ENCODE measurements around the gene BPIFB3. TPM values are rescaled to one million over a fixed set of nuclear protein-coding genes. Genes with fewer than 3 reads are reported as not detected.
"Not testable (repeated sequence)": the region's sequence is repeated elsewhere in the genome, so short reads cannot be mapped to it uniquely, and the experiment has no call there.

BPIFB3 gene
- total RNA-seq, 1 donor from 2014 or later = not detected

- DNase-seq (ENCODE audit: low read depth in 2 of 2) = no peak
Observed at GRCh38 chr20:33027769-33028751, 25.6 kb upstream of the BPIFB3 start.

GRCh38 chr20:33028875-33029274 is 24.8 kb upstream of the BPIFB3 start:
- DNase-seq (ENCODE audit: low read depth in 2 of 2) = no peak

GRCh38 chr20:33030076-33030475 is 23.6 kb upstream of the BPIFB3 start:
- no peak for DNase-seq (ENCODE audit: low read depth in 2 of 2)

DNA sequence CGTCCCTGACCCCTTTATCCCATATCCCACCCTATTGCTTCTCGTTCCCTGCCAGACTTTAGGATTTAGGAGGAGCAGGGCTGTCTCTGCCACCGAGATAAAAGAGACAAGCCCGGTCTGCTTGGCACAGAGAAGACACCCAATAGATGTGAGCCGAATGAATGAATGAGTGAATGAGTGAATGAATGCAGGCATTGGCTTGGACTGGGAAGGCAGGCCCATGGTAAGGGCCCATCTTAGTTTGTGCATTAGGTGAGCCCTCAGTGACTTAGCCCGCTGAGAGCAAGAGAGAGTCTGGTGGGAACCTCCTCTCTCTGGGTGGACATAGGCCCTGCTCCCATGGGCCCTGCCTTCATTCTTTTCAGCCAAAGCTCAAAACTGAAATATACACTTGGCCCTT is 23.1 kb upstream of the BPIFB3 start:
- no peak for DNase-seq (ENCODE audit: low read depth in 2 of 2)

DNA sequence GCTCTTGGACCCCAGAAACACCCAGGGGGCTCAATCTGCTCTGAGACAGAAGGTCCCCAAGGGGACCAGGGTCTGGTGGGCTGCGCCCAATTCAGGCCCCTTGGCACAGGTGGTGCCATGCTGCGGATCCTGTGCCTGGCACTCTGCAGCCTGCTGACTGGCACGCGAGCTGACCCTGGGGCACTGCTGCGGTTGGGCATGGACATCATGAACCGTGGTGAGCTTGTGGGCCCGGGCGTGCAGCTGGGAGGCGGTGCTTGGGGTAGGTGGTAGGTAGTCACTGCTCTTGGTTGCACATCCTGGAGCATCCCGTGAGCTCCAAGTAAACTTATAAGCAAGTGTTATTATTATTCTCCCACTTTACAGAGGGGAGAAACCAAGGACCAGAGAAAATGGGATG is 22.2 kb upstream of the BPIFB3 start, which contains the start of gene BPIFB6:
Gene BPIFB6 (plus strand): TSS at position 118 of the 400 bp plus-strand sequence. CDS start 0 bp downstream, at position 118.
- DNase-seq (ENCODE audit: low read depth in 2 of 2) = no peak

GRCh38 chr20:33032555-33032954 is 21.1 kb upstream of the BPIFB3 start:
- DNase-seq (ENCODE audit: low read depth in 2 of 2) = no peak

- DNase-seq (ENCODE audit: low read depth in 2 of 2) = no peak
Observed at GRCh38 chr20:33033381-33033780, 20.3 kb upstream of the BPIFB3 start.

- DNase-seq (ENCODE audit: low read depth in 2 of 2) = no peak
Observed at GRCh38 chr20:33034115-33034514, 19.6 kb upstream of the BPIFB3 start.

- DNase-seq (ENCODE audit: low read depth in 2 of 2) = no peak
Observed at GRCh38 chr20:33034901-33035492, 18.7 kb upstream of the BPIFB3 start.

GRCh38 chr20:33037456-33037855 is 16.2 kb upstream of the BPIFB3 start:
- no peak for DNase-seq (ENCODE audit: low read depth in 2 of 2)

GRCh38 chr20:33038243-33038642 is 15.5 kb upstream of the BPIFB3 start:
- DNase-seq (ENCODE audit: low read depth in 2 of 2) = no peak

GRCh38 chr20:33042430-33042829 is 11.3 kb upstream of the BPIFB3 start:
- no peak for DNase-seq (ENCODE audit: low read depth in 2 of 2)

DNA sequence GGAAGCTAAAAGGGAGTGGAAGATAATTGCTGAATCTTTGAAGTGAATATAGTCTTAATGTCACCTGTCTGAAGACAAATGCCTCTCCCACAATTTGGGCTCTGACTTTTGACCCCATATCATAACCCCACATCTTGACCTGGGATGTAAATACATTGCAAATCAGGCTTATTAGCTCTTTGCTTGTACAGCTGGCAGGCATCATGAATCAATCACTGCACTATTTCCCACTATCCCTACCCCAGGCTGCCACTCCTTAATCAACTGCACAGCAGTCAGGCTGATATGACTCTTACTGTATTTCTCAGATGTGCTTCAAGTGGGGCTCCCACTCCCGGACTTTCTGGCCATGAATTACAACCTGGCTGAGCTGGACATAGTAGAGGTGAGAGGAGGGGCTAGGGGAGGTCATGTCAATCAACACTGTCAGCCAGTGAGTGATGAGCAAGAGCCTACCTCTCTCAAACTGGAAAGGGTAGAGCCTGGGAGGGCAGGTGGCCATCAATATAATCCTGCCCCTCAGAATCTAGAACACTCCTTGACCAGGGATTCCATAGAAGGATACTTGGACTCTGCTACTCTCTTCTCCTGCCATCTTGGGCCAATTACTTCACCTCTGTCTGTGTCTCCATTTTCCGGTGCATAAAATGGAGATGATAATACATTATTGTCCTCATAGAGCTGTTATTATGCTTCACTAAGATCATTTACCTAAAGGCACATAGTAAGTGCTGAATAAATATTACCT is 10.5 kb upstream of the BPIFB3 start:
- DNase-seq (ENCODE audit: low read depth in 2 of 2) = no peak

DNA sequence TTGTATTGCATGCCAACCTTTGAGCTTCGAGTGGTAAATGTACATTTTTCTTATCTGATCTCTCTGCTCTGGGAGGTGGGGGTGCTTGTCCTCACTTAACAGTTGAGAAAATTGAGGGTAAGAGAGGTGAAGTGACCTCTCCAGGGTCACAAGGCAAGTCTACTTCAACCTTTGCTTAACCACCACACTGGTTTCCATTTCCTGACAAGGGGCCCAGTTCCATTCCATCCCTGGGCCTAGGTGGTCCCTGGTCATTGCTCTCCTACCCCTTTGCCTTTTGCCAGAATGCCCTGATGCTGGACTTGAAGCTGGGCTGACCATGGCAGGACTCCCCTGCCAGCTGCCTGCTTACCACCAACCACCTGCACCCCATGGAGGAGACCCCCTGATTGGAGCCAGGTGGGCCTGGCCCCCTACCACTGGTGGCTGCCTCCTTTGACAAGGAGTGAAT is 9.9 kb upstream of the BPIFB3 start:
- DNase-seq (ENCODE audit: low read depth in 2 of 2) = no peak

DNA sequence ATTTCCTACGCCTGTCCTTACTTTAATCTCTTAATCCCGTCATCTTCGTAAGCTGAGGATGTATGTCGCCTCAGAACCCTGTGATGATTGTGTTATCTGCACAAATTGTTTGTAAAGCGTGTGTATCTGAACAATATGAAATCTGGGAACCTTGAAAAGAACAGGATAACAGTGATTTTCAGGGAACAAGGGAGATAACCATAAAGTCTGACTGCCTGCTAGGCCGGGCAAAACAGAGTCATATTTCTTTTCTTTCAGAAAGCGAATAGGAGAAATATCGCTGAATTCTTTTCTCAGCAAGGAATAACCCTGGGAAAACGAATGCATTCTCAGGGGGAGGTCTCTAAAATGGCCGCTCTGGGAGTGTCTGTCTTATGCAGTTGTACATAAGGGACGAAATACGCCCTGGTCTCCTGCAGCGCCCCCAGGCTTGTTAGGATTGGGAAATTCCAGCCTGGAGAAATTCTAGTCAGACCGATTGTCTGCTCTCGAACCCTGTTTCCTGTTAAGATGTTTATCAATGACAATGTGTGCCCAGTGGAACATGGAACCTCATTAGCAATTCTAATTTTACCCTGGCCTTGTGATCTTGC is 8.5 kb upstream of the BPIFB3 start:
- not testable (repeated sequence) for DNase-seq (ENCODE audit: low read depth in 2 of 2)

- no peak for DNase-seq (ENCODE audit: low read depth in 2 of 2)
Observed at GRCh38 chr20:33046412-33046811, 7.3 kb upstream of the BPIFB3 start.

- DNase-seq (ENCODE audit: low read depth in 2 of 2) = no peak
Observed at GRCh38 chr20:33051333-33051732, 2.4 kb upstream of the BPIFB3 start.

DNA sequence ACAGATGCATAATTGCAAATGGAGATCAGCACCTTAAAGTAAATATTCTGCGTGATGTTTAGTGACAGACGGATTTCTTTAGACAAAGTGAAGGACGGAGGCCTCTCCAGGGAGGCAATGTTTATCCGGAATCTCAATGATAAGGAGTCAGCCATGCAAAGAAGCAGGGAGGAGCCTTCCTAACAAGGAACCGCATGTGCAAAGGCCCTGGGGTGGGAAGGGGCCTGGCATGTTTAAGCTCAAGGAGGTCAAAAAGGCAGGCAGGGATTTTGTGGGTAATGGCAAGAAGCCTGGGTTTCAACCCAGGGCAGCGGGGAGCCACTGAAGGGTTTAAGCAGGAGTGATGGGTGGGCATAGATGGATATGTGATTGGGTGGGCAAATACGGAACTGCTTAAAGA is 678 bp downstream of the BPIFB3 start:
- no peak for DNase-seq (ENCODE audit: low read depth in 2 of 2)

DNA sequence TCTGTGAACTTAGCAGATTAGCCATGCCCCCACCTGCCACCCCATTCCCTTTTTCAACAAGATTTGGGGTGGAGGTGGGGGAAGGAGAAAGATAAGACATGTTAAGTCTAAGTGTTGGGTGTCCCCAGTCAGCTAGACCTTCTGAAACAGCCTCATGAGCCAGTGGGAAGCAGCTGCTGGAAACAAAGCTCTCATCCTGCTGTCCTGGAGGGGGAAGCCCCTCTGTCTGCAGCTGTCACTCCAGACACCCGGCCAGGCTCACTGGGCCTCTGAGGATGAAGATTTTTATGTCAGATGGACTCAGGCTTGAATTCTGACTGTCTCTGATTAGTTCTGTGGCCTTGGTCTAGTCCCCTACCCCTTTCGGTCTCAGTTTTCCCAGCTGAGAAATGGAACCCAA is 1.1 kb downstream of the BPIFB3 start:
- DNase-seq (ENCODE audit: low read depth in 2 of 2) = no peak

DNA sequence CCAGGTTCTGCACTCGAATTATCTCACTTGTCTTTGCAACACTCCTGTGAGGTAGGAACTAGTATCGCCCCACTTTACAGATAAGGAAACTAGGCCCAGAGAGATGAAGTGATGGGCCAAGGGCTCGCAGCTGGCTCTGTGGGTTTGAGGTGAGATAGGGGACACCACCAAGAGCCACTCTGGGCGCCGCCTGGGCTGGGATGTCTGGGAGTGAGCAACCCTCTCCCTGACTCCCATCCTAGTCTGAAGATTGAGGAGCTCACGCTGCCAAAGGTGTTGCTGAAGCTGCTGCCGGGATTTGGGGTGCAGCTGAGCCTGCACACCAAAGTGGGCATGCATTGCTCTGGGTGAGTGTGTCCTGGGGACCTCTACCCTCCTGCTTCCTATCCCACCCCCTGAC is 5.4 kb downstream of the BPIFB3 start:
- no peak for DNase-seq (ENCODE audit: low read depth in 2 of 2)

GRCh38 chr20:33059741-33060390 is 6.2 kb downstream of the BPIFB3 start:
- no peak for DNase-seq (ENCODE audit: low read depth in 2 of 2)
